SK-N-SH treated with all-trans-retinoic acid at 6 μM for 48 hours (cell line): ENCODE results near the gene SPRR2G.

Source experiments
- ATAC-seq: fragments of 200-7000 bp; cut with Tn5 transposase; 3 replicates; pipeline ENCODE4 v1.9.1; 2020; ENCODE audit warnings: mild to moderate bottlenecking, moderate library complexity
- ARNTL ChIP-seq: fragments of 450-650 bp; formaldehyde crosslinking; IDR thresholded peaks from 2 replicates; pipeline ENCODE4 v1.5.0; 2020; ENCODE audit warnings: low read depth, mild to moderate bottlenecking, moderate library complexity, borderline replicate concordance
- CREB5 ChIP-seq: fragments of 250-450 bp; sonication (Bioruptor Pico); IDR thresholded peaks from 2 replicates; pipeline ENCODE4 v1.5.1; 2020; ENCODE audit warnings: low read depth, mild to moderate bottlenecking, moderate library complexity
- CSDC2 ChIP-seq: fragments of 250-450 bp; sonication (Bioruptor Pico); IDR thresholded peaks from 2 replicates; pipeline ENCODE4 v1.5.0; 2020; ENCODE audit warnings: mild to moderate bottlenecking, moderate library complexity
- CSRNP3 ChIP-seq: fragments of 250-450 bp; sonication (Bioruptor Pico); IDR thresholded peaks from 2 replicates; pipeline ENCODE4 v1.5.1; 2021; ENCODE audit warnings: mild to moderate bottlenecking, moderate library complexity
- GLIS3 ChIP-seq: fragments of 250-450 bp; sonication (Bioruptor Pico); IDR thresholded peaks from 2 replicates; pipeline ENCODE4 v1.5.0; 2020; ENCODE audit warnings: mild to moderate bottlenecking, moderate library complexity
- OSR1 ChIP-seq: fragments of 250-450 bp; sonication (Bioruptor Pico); IDR thresholded peaks from 2 replicates; pipeline ENCODE4 v1.8.0; 2022; ENCODE audit warnings: moderate library complexity, mild to moderate bottlenecking, inconsistent platforms
- PATZ1 ChIP-seq: fragments of 250-450 bp; sonication (Bioruptor Pico); IDR thresholded peaks from 2 replicates; pipeline ENCODE4 v1.8.0; 2020; ENCODE audit warnings: mild to moderate bottlenecking, moderate library complexity, borderline replicate concordance
- POU6F1 ChIP-seq: fragments of 250-450 bp; sonication (Bioruptor Pico); IDR thresholded peaks from 2 replicates; pipeline ENCODE4 v1.8.0; 2021; ENCODE audit warnings: low read depth, mild to moderate bottlenecking, moderate library complexity, borderline replicate concordance
- SNAI2 ChIP-seq: fragments of 250-450 bp; sonication (Bioruptor Pico); IDR thresholded peaks from 2 replicates; pipeline ENCODE4 v1.5.0; 2020; ENCODE audit warnings: mild to moderate bottlenecking, moderate library complexity
- TCF4 ChIP-seq: fragments of 250-450 bp; sonication (Bioruptor Pico); IDR thresholded peaks from 2 replicates; pipeline ENCODE4 v1.8.0; 2021; ENCODE audit warnings: mild to moderate bottlenecking, moderate library complexity, borderline replicate concordance
- TOX ChIP-seq: fragments of 250-450 bp; sonication (Bioruptor Pico); IDR thresholded peaks from 2 replicates; pipeline ENCODE4 v1.8.0; 2021; ENCODE audit warnings: mild to moderate bottlenecking, moderate library complexity, borderline replicate concordance
- TSHZ2 ChIP-seq: fragments of 250-450 bp; sonication (Bioruptor Pico); IDR thresholded peaks from 2 replicates; pipeline ENCODE4 v1.5.0; 2020; ENCODE audit warnings: mild to moderate bottlenecking, moderate library complexity
- ZFP3 ChIP-seq: fragments of 250-450 bp; sonication (Bioruptor Pico); IDR thresholded peaks from 2 replicates; pipeline ENCODE4 v1.5.0; 2020; ENCODE audit warnings: mild to moderate bottlenecking, moderate library complexity
- ZFP30 ChIP-seq: fragments of 450-650 bp; formaldehyde crosslinking; IDR thresholded peaks from 2 replicates; pipeline ENCODE4 v1.5.0; 2022; ENCODE audit warnings: mild to moderate bottlenecking, moderate library complexity
- ZNF8 ChIP-seq: fragments of 450-650 bp; formaldehyde crosslinking; IDR thresholded peaks from 2 replicates; pipeline ENCODE4 v1.5.0; 2020; ENCODE audit warnings: mild to moderate bottlenecking, moderate library complexity

Gene SPRR2G

GRCh38 chr1:153178922-153179321 is 28.2 kb upstream of the SPRR2G start:
- ATAC-seq: no peak

GRCh38 chr1:153174624-153175023 is 23.9 kb upstream of the SPRR2G start:
- no peak for ATAC-seq
- TF ChIP-seq CSRNP3 (CRISPR knock-in tag): no peak
- TF ChIP-seq POU6F1 (CRISPR knock-in tag): no peak
- TF ChIP-seq CSDC2 (CRISPR knock-in tag): no peak

More at GRCh38 chr1:153178922-153179321, 28.2 kb upstream of the SPRR2G start:
- no peak for TF ChIP-seq TOX (CRISPR knock-in tag)

- TF ChIP-seq CREB5 (CRISPR knock-in tag): no peak
- no peak for TF ChIP-seq ZNF8 (CRISPR knock-in tag)
- TF ChIP-seq ZFP30 (CRISPR knock-in tag): no peak
- no peak for ATAC-seq
These were observed 18.0 kb upstream of the SPRR2G start for GRCh38 chr1:153168686-153169085.

- TF ChIP-seq TSHZ2 (CRISPR knock-in tag): no peak
- no peak for TF ChIP-seq ZNF8 (CRISPR knock-in tag)
- no peak for ATAC-seq
These were observed 4.9 kb upstream of the SPRR2G start for GRCh38 chr1:153155541-153155940.

GRCh38 chr1:153152481-153152880 is 1.8 kb upstream of the SPRR2G start:
- no peak for ATAC-seq
- TF ChIP-seq POU6F1 (CRISPR knock-in tag) (no peak), OSR1 (CRISPR knock-in tag) (no peak), GLIS3 (CRISPR knock-in tag) (no peak), PATZ1 (CRISPR knock-in tag) (no peak), CSRNP3 (CRISPR knock-in tag) (no peak), CSDC2 (CRISPR knock-in tag) (no peak), TCF4 (CRISPR knock-in tag) (no peak), TSHZ2 (CRISPR knock-in tag) (no peak), ZFP30 (CRISPR knock-in tag) (no peak), ZNF8 (CRISPR knock-in tag) (no peak), ZFP3 (CRISPR knock-in tag) (no peak), SNAI2 (CRISPR knock-in tag) (no peak), ARNTL (CRISPR knock-in tag) (no peak)
